Suprapubic skin (tissue), 4 donors: ENCODE results near the gene SERPINA1. TPM values are rescaled to one million over a fixed set of nuclear protein-coding genes. Genes with fewer than 3 reads are reported as not detected.

Experiments used
- DNase-seq, 2 donors: peaks; one replicate each; pipeline ENCODE4 v3.0.0-alpha.2; 2019; ENCODE audit warnings: low spot score in 2 of 2
- H3K27ac ChIP-seq: fragments of 200-600 bp; sonication (generic); one replicate; pipeline ENCODE4 v1.5.1; 2019
- H3K27me3 ChIP-seq: fragments of 200-600 bp; sonication (generic); one replicate; pipeline ENCODE4 v1.5.1; 2019
- H3K36me3 ChIP-seq: fragments of 200-600 bp; sonication (generic); one replicate; pipeline ENCODE4 v1.5.1; 2019
- H3K4me1 ChIP-seq: fragments of 200-600 bp; sonication (generic); one replicate; pipeline ENCODE4 v1.5.1; 2019
- H3K4me3 ChIP-seq: fragments of 200-600 bp; sonication (generic); one replicate; pipeline ENCODE4 v1.5.1; 2019; ENCODE audit warnings: mild to moderate bottlenecking
- H3K9me3 ChIP-seq: fragments of 200-600 bp; sonication (generic); one replicate; pipeline ENCODE4 v1.5.1; 2019
- CTCF ChIP-seq, 2 donors: fragments of 200-600 bp in 1 of 2; fragments of 450-650 bp in 1 of 2; sonication (generic) in 1 of 2; IDR thresholded peaks; one replicate each; pipeline ENCODE4 v1.5.1; 2016 to 2019; ENCODE audit warnings: antibody characterized with exemption in 2 of 2, mild to moderate bottlenecking in 1 of 2, moderate library complexity in 1 of 2
- EP300 ChIP-seq: sonication (generic); formaldehyde crosslinking; IDR thresholded peaks from one replicate; pipeline ENCODE4 v1.6.1; 2017; ENCODE audit warnings: antibody characterized with exemption
- POLR2A ChIP-seq, 2 donors: fragments of 450-650 bp; IDR thresholded peaks; one replicate each; pipeline ENCODE4 v1.6.1; 2017; ENCODE audit warnings: antibody characterized with exemption in 2 of 2, mild to moderate bottlenecking in 2 of 2, moderate library complexity in 2 of 2
- POLR2AphosphoS5 ChIP-seq, 3 donors: sonication (generic); formaldehyde crosslinking; IDR thresholded peaks; one replicate each; pipeline ENCODE4 v1.6.1; 2017; ENCODE audit warnings: antibody characterized with exemption in 3 of 3
- WGBS: methylation state at CpG from one replicate; pipeline ENCODE4 v1.1.5; 2018; 5-methylcytosine and 5-hydroxymethylcytosine counted together
- total RNA-seq, 4 donors: library from RNA; depleted of rRNA; stranded (reverse); fragments of >200 nt; gene quantifications; one replicate each; pipeline ENCODE4 v1.1.0, GENCODE V29; 2016

Gene SERPINA1
- total RNA-seq, 4 donors from 2014 or later, result 4.7 to 62.4 (median 7.5) TPM

- WGBS, result 72% methylated on average over 7 of the region's 7 CpGs
- Histone ChIP-seq H3K4me3 (no peak overlapping the region), H3K4me1 (peaks cover 3% of the 10 kb centered on the region), H3K27me3 (no peaks in the 10 kb centered on the region), H3K36me3 (no peaks in the 10 kb centered on the region), H3K9me3 (no peaks in the 10 kb centered on the region), H3K27ac (no peak overlapping the region)
- TF ChIP-seq CTCF (IDR thresholded peaks at IDR 0.05), result no peak
- TF ChIP-seq EP300, result no peak
- no peak for TF ChIP-seq POLR2AphosphoS5 (IDR thresholded peaks at IDR 0.05)
- no peak for TF ChIP-seq POLR2A (IDR thresholded peaks at IDR 0.05)
- no peak for DNase-seq
Observed at GRCh38 chr14:94332063-94332583, 56.3 kb downstream of the SERPINA1 start.

DNA sequence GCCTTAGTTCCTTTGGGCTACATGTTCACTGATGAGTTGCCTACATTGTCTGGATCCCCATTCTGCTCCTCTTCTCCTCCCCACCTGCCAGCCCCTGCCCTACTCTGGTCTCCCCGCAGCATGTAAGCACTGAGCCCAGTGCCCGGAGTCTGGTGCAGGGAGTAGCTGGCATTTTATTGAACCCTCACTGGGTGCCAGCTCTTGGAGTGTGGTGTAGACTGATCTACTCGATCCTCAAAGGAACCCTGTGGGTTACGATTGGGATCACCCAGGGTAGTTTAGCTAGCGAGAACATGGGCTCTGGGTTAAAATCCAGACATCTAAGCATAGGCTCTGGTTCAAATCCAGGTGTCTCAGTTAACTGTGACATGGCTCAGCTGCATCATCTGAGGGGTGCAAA is 56.9 kb downstream of the SERPINA1 start:
- no peaks in the 10 kb centered on the region for H3K9me3 ChIP-seq
- no peak overlapping the region for H3K4me3 ChIP-seq
- no peak overlapping the region for H3K27ac ChIP-seq
- DNase-seq, result no peak
- WGBS, result 93% methylated on average over 4 of the region's 5 CpGs
- TF ChIP-seq CTCF (IDR thresholded peaks at IDR 0.05) (no peak), EP300 (no peak), POLR2A (IDR thresholded peaks at IDR 0.05) (no peak), POLR2AphosphoS5 (IDR thresholded peaks at IDR 0.05) (no peak)
- H3K4me1 ChIP-seq, result peaks cover 3% of the 10 kb centered on the region
- H3K36me3 ChIP-seq, result no peaks in the 10 kb centered on the region
- no peaks in the 10 kb centered on the region for H3K27me3 ChIP-seq

GRCh38 chr14:94330857-94331256 is 57.5 kb downstream of the SERPINA1 start:
- no peaks in the 10 kb centered on the region for H3K9me3 ChIP-seq
- H3K27ac ChIP-seq, result no peak overlapping the region
- peaks cover 3% of the 10 kb centered on the region for H3K4me1 ChIP-seq
- H3K36me3 ChIP-seq, result no peaks in the 10 kb centered on the region
- TF ChIP-seq EP300 (no peak), POLR2A (IDR thresholded peaks at IDR 0.05) (no peak), CTCF (IDR thresholded peaks at IDR 0.05) (no peak), POLR2AphosphoS5 (IDR thresholded peaks at IDR 0.05) (no peak)
- WGBS, result no CpG with 5 or more reads among the region's 2 CpGs
- no peak for DNase-seq
- no peak overlapping the region for H3K4me3 ChIP-seq
- no peaks in the 10 kb centered on the region for H3K27me3 ChIP-seq

DNA sequence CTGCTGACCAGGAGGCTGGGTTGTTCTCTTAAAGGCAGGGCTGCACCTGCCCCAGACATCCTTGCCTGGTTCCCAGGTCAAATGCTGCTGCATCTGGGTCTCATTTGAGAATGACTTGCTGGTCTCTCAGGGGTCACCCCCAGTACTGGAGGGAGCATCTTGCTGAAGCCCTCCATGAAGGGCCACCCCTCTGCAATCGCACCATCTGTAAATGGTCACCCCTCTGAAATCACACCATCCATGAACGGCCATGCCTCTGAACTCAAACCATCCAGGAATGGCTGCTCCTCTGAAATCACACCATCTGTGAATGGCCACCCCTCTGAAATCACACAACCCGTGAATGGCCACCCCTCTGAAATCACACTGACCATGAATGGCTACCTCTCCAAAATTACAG is 58.0 kb downstream of the SERPINA1 start:
- TF ChIP-seq EP300 (no peak), CTCF (IDR thresholded peaks at IDR 0.05) (no peak), POLR2AphosphoS5 (IDR thresholded peaks at IDR 0.05) (no peak), POLR2A (IDR thresholded peaks at IDR 0.05) (no peak)
- DNase-seq, result no peak
- Histone ChIP-seq H3K27ac (no peak overlapping the region), H3K27me3 (no peaks in the 10 kb centered on the region), H3K36me3 (no peaks in the 10 kb centered on the region), H3K4me3 (no peak overlapping the region), H3K9me3 (no peaks in the 10 kb centered on the region), H3K4me1 (peaks cover 3% of the 10 kb centered on the region)
- WGBS, result 83% methylated on average over 2 of the region's 3 CpGs

DNA sequence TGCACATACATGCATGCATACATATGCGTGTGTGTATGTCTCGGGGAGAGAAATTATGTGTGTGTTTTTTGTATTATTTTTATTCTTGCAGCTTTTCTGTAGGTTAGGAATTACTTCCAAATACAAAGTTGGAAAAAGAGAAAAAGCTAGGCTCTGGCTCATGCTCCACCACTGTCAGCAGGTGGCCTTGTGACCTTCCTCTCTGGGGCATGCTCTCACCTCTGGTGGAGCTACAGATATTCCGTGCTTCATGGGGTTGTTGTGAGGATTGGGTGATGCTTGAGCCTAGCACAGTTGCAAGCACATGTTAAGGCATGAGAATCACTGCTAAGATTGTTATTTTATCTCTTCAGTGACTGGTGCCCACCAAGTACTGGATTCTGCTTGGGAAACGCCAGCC is 58.5 kb downstream of the SERPINA1 start:
- WGBS, result 93% methylated on average over 4 of the region's 4 CpGs
- Histone ChIP-seq H3K36me3 (no peaks in the 10 kb centered on the region), H3K4me3 (no peak overlapping the region), H3K27ac (no peak overlapping the region), H3K27me3 (no peaks in the 10 kb centered on the region), H3K4me1 (peaks cover under 1% of the 10 kb centered on the region), H3K9me3 (no peaks in the 10 kb centered on the region)
- TF ChIP-seq POLR2A (IDR thresholded peaks at IDR 0.05) (no peak), CTCF (IDR thresholded peaks at IDR 0.05) (no peak), POLR2AphosphoS5 (IDR thresholded peaks at IDR 0.05) (no peak), EP300 (no peak)
- DNase-seq, result no peak
